H9 (cell line): ENCODE measurements around the gene DAAM2. TPM values are rescaled to one million over a fixed set of nuclear protein-coding genes. Genes with fewer than 3 reads are reported as not detected.

Experiments used
- DNase-seq: peaks from one replicate; pipeline ENCODE4 v3.0.0-alpha.2; 2017
- H2AFZ ChIP-seq: one replicate; pipeline ENCODE4 v1.6.1; 2013; ENCODE audit warnings: mild to moderate bottlenecking, low read length, control low read depth, moderate library complexity
- H2AK5ac ChIP-seq: 2 replicates; pipeline ENCODE4 v1.6.1; 2013; ENCODE audit warnings: low read length, control low read depth, mixed read lengths; ENCODE audit not compliant: insufficient read length
- H2BK120ac ChIP-seq: one replicate; pipeline ENCODE4 v1.6.1; 2013; ENCODE audit warnings: low read depth, mild to moderate bottlenecking, low read length, control low read depth, inconsistent platforms; ENCODE audit not compliant: poor library complexity, severe bottlenecking
- H2BK12ac ChIP-seq: 2 replicates; pipeline ENCODE4 v1.6.1; 2013; ENCODE audit warnings: low read length, control low read depth, mixed read lengths, low read depth; ENCODE audit not compliant: insufficient read length
- H2BK15ac ChIP-seq: 2 replicates; pipeline ENCODE4 v1.6.1; 2013; ENCODE audit warnings: low read depth, low read length, control low read depth
- H2BK20ac ChIP-seq: one replicate; pipeline ENCODE4 v1.6.1; 2013; ENCODE audit warnings: low read depth, mild to moderate bottlenecking, low read length, control low read depth, inconsistent platforms; ENCODE audit not compliant: poor library complexity, severe bottlenecking
- H2BK5ac ChIP-seq: 2 replicates; pipeline ENCODE4 v1.6.1; 2013; ENCODE audit warnings: low read length, control low read depth, mixed read lengths; ENCODE audit not compliant: insufficient read length
- H3K14ac ChIP-seq: 2 replicates; pipeline ENCODE4 v1.6.1; 2013; ENCODE audit warnings: low read length, control low read depth; ENCODE audit not compliant: insufficient read depth
- H3K18ac ChIP-seq: 2 replicates; pipeline ENCODE4 v1.6.1; 2013; ENCODE audit warnings: low read depth, mild to moderate bottlenecking, mixed read lengths, low read length, control low read depth; ENCODE audit not compliant: insufficient read length
- H3K23ac ChIP-seq: 2 replicates; pipeline ENCODE4 v1.6.1; 2013; ENCODE audit warnings: low read length, control low read depth, mixed read lengths, low read depth; ENCODE audit not compliant: insufficient read length
- H3K23me2 ChIP-seq: 2 replicates; pipeline ENCODE4 v1.6.1; 2013; ENCODE audit warnings: low read depth, mild to moderate bottlenecking, mixed read lengths, low read length, control low read depth; ENCODE audit not compliant: insufficient read length, poor library complexity, severe bottlenecking
- H3K27ac ChIP-seq: 2 replicates; pipeline ENCODE4 v1.5.1; 2013; ENCODE audit warnings: low read length, control low read depth, mixed read lengths, low read depth; ENCODE audit not compliant: insufficient read length
- H3K27me3 ChIP-seq: 2 replicates; pipeline ENCODE4 v1.6.1; 2013; ENCODE audit warnings: low read length, control low read depth, inconsistent platforms; ENCODE audit not compliant: insufficient read depth
- H3K4ac ChIP-seq: 2 replicates; pipeline ENCODE4 v1.6.1; 2013; ENCODE audit warnings: low read depth, mild to moderate bottlenecking, control low read depth, inconsistent platforms, low read length, moderate library complexity
- H3K4me1 ChIP-seq: 2 replicates; pipeline ENCODE4 v1.6.1; 2013; ENCODE audit warnings: low read length, control low read depth, inconsistent platforms; ENCODE audit not compliant: insufficient read depth
- H3K4me2 ChIP-seq: 2 replicates; pipeline ENCODE4 v1.6.1; 2013; ENCODE audit warnings: low read length, control low read depth, mixed read lengths; ENCODE audit not compliant: insufficient read length, insufficient read depth
- H3K56ac ChIP-seq: 2 replicates; pipeline ENCODE4 v1.6.1; 2013; ENCODE audit warnings: low read depth, mild to moderate bottlenecking, mixed read lengths, low read length, control low read depth; ENCODE audit not compliant: insufficient read length
- H3K79me1 ChIP-seq: 2 replicates; pipeline ENCODE4 v1.6.1; 2013; ENCODE audit warnings: low read depth, mild to moderate bottlenecking, moderate library complexity, low read length, control low read depth, inconsistent platforms; ENCODE audit not compliant: insufficient read depth, poor library complexity, severe bottlenecking
- H3K79me2 ChIP-seq: 2 replicates; pipeline ENCODE4 v1.6.1; 2013; ENCODE audit warnings: low read length, control low read depth, inconsistent platforms; ENCODE audit not compliant: insufficient read depth
- H3K9ac ChIP-seq: 2 replicates; pipeline ENCODE4 v1.6.1; 2013; ENCODE audit warnings: low read length, control low read depth, mixed read lengths; ENCODE audit not compliant: insufficient read length; ENCODE audit errors: extremely low read depth
- H3K9me3 ChIP-seq: one replicate; pipeline ENCODE4 v1.6.1; 2013; ENCODE audit warnings: low read depth, low read length, inconsistent platforms; ENCODE audit not compliant: control insufficient read depth
- H3T11ph ChIP-seq: one replicate; pipeline ENCODE4 v1.6.1; 2013; ENCODE audit warnings: mild to moderate bottlenecking, low read length, control low read depth, inconsistent platforms
- H4K20me1 ChIP-seq: one replicate; pipeline ENCODE4 v1.6.1; 2013; ENCODE audit not compliant: control insufficient read depth, insufficient read length, insufficient read depth
- H4K5ac ChIP-seq: 2 replicates; pipeline ENCODE4 v1.6.1; 2013; ENCODE audit warnings: low read depth, mild to moderate bottlenecking, mixed read lengths, low read length, control low read depth; ENCODE audit not compliant: insufficient read length
- H4K8ac ChIP-seq: replicated peaks from 2 replicates; pipeline ENCODE4 v1.6.1; 2013; ENCODE audit warnings: low read length, control low read depth, mixed read lengths, low read depth; ENCODE audit not compliant: insufficient read length
- H4K91ac ChIP-seq: 2 replicates; pipeline ENCODE4 v1.6.1; 2013; ENCODE audit warnings: low read depth, mild to moderate bottlenecking, moderate library complexity, mixed read lengths, low read length, control low read depth; ENCODE audit not compliant: insufficient read length
- H3K27ac Mint-ChIP-seq, 3 experiments: 2 replicates in 2 of 3; 3 replicates in 1 of 3; pipeline ENCODE4 v1.8.0; 2020 to 2021; ENCODE audit warnings: mixed read lengths in 3 of 3, mild to moderate bottlenecking in 1 of 3, moderate library complexity in 1 of 3
- H3K27me3 Mint-ChIP-seq: 2 replicates; pipeline ENCODE4 v1.8.0; 2021; ENCODE audit warnings: low read depth, mild to moderate bottlenecking, moderate library complexity, mixed read lengths
- H3K36me3 Mint-ChIP-seq, 3 experiments: 2 replicates in 2 of 3; 3 replicates in 1 of 3; pipeline ENCODE4 v1.8.0; 2020 to 2021; ENCODE audit warnings: low read depth in 3 of 3, mixed read lengths in 3 of 3; ENCODE audit not compliant: insufficient read depth in 1 of 3
- H3K4me1 Mint-ChIP-seq, 2 experiments: 2 replicates each; pipeline ENCODE4 v1.8.0; 2020; ENCODE audit warnings: mixed read lengths in 2 of 2
- H3K4me3 Mint-ChIP-seq, 2 experiments: 2 replicates in 1 of 2; 3 replicates in 1 of 2; pipeline ENCODE4 v1.8.0; 2020 to 2021; ENCODE audit warnings: mild to moderate bottlenecking in 2 of 2, mixed read lengths in 2 of 2, moderate library complexity in 1 of 2
- H3K9me3 Mint-ChIP-seq, 2 experiments: 2 replicates in 1 of 2; 3 replicates in 1 of 2; pipeline ENCODE4 v1.8.0; 2020; ENCODE audit warnings: mild to moderate bottlenecking in 2 of 2, mixed read lengths in 2 of 2, moderate library complexity in 1 of 2
- CTCF ChIP-seq: fragments of 200-600 bp; sonication (generic); conservative IDR thresholded peaks from 3 replicates; pipeline ENCODE4 v1.8.0; 2021; ENCODE audit warnings: antibody characterized with exemption, mild to moderate bottlenecking
- WGBS: extraction: QIAGEN DNeasy Blood & Tissue Kit; methylation state at CpG from one replicate; pipeline ENCODE4 v1.1.7; 2013; ENCODE audit warnings: missing lambda C conversion rate, low lambda C conversion rate, mixed read lengths; ENCODE audit not compliant: insufficient read length; ENCODE audit errors: extremely low coverage; 5-methylcytosine and 5-hydroxymethylcytosine counted together
- total RNA-seq: library from RNA; stranded (reverse); gene quantifications from 2 replicates; pipeline ENCODE4 v1.2.1, GENCODE V29; 2021

Gene DAAM2
- total RNA-seq, 1 experiment from 2014 or later = 1.1 TPM

- Mint-ChIP-seq H3K27ac (no peak overlapping the region), H3K4me3 (no peak overlapping the region), H3K27me3 (no peaks in the 10 kb centered on the region; the same call in 1 of the 2 replicates), H3K9me3 (no peaks in the 10 kb centered on the region), H3K4me1 (peaks cover 0 to 3% of the 10 kb centered on the region in 2 experiments; a peak in 1 of 4 replicates), H3K36me3 (no peaks in the 10 kb centered on the region)
- H3T11ph ChIP-seq = no peak overlapping the region
- peaks cover 3% of the 10 kb centered on the region; the same call in 1 of the 2 replicates for H3K79me2 ChIP-seq
- no peak overlapping the region for H2AK5ac ChIP-seq
- no peaks in the 10 kb centered on the region for H3K23me2 ChIP-seq
- no peak overlapping the region for H3K27ac ChIP-seq
- H3K9ac ChIP-seq = no peak overlapping the region
- H2BK20ac ChIP-seq = no peak overlapping the region
- no peak overlapping the region for H2BK5ac ChIP-seq
- H3K4me2 ChIP-seq = no peak overlapping the region
- WGBS = no CpG with 5 or more reads among the region's 1 CpG
- H4K5ac ChIP-seq = no peak overlapping the region
- no peaks in the 10 kb centered on the region for H3K79me1 ChIP-seq
- no peak overlapping the region for H3K4ac ChIP-seq
- no peak overlapping the region for H2BK15ac ChIP-seq
- H4K8ac ChIP-seq = no peak overlapping the region
- no peak overlapping the region for H2AFZ ChIP-seq
- DNase-seq = no peak
- no peak overlapping the region for H3K56ac ChIP-seq
- no peak overlapping the region for H4K91ac ChIP-seq
- no peaks in the 10 kb centered on the region for H4K20me1 ChIP-seq
- no peak overlapping the region for H2BK12ac ChIP-seq
- H3K9me3 ChIP-seq = no peaks in the 10 kb centered on the region
- H3K18ac ChIP-seq = no peak overlapping the region
- H3K14ac ChIP-seq = no peak overlapping the region
- no peaks in the 10 kb centered on the region for H3K27me3 ChIP-seq
- H3K4me1 ChIP-seq = no peaks in the 10 kb centered on the region
- no peak overlapping the region for H2BK120ac ChIP-seq
- TF ChIP-seq CTCF = no peak
- no peak overlapping the region for H3K23ac ChIP-seq
Observed at GRCh38 chr6:39755231-39755630, 36.9 kb upstream of the DAAM2 start.
